ENCODE measurements around the gene ERVMER34-1.

Gene ERVMER34-1

GRCh38 chr4:52726826-52727580 lies 24.2 kb downstream of the ERVMER34-1 start:
- DNase-seq (ENCODE audit: low read depth, low spot score) = no peak
- no peak overlapping the region for H3K4me3 ChIP-seq (ENCODE audit: low read length)

GRCh38 chr4:52721968-52722815 lies 29.0 kb downstream of the ERVMER34-1 start:
- no peak overlapping the region for H3K4me3 ChIP-seq (ENCODE audit: low read length)
- DNase-seq (ENCODE audit: low read depth, low spot score) = no peak

GRCh38 chr4:52718123-52718522 lies 33.1 kb downstream of the ERVMER34-1 start:
- DNase-seq (ENCODE audit: low read depth, low spot score) = no peak
- no peak overlapping the region for H3K4me3 ChIP-seq (ENCODE audit: low read length)

- no peak for DNase-seq (ENCODE audit: low read depth, low spot score)
Observed at GRCh38 chr4:52716364-52717151, 34.7 kb downstream of the ERVMER34-1 start.

GRCh38 chr4:52715914-52716313 lies 35.3 kb downstream of the ERVMER34-1 start:
- no peak overlapping the region for H3K4me3 ChIP-seq (ENCODE audit: low read length)
- no peak for DNase-seq (ENCODE audit: low read depth, low spot score)

More at GRCh38 chr4:52716364-52717151, 34.7 kb downstream of the ERVMER34-1 start:
- no peak overlapping the region for H3K4me3 ChIP-seq (ENCODE audit: low read length)

GRCh38 chr4:52715255-52715897 lies 35.8 kb downstream of the ERVMER34-1 start:
- H3K4me3 ChIP-seq (ENCODE audit: low read length) = no peak overlapping the region

GRCh38 chr4:52714597-52715254 lies 36.5 kb downstream of the ERVMER34-1 start:
- H3K4me3 ChIP-seq (ENCODE audit: low read length) = no peak overlapping the region; the same call in 1 of the 2 replicates
- no peak for DNase-seq (ENCODE audit: low read depth, low spot score)

More at GRCh38 chr4:52715255-52715897, 35.8 kb downstream of the ERVMER34-1 start:
- DNase-seq (ENCODE audit: low read depth, low spot score) = no peak

GRCh38 chr4:52713456-52713937 lies 37.7 kb downstream of the ERVMER34-1 start:
- no peak for DNase-seq (ENCODE audit: low read depth, low spot score)
- peak overlapping the region; percentile 91 for H3K4me3 ChIP-seq (ENCODE audit: low read length)

GRCh38 chr4:52712251-52713130 lies 38.7 kb downstream of the ERVMER34-1 start:
- peak; percentile 93 for DNase-seq (ENCODE audit: low read depth, low spot score)
- peak overlapping the region; percentile 91 for H3K4me3 ChIP-seq (ENCODE audit: low read length)

GRCh38 chr4:52711834-52712250 lies 39.4 kb downstream of the ERVMER34-1 start:
- peak overlapping the region; percentile 43 for H3K4me3 ChIP-seq (ENCODE audit: low read length)
- no peak for DNase-seq (ENCODE audit: low read depth, low spot score)

GRCh38 chr4:52711272-52711671 lies 40.0 kb downstream of the ERVMER34-1 start:
- DNase-seq (ENCODE audit: low read depth, low spot score) = no peak
- H3K4me3 ChIP-seq (ENCODE audit: low read length) = no peak overlapping the region

- H3K4me3 ChIP-seq (ENCODE audit: low read length) = no peak overlapping the region
- no peak for DNase-seq (ENCODE audit: low read depth, low spot score)
Observed at GRCh38 chr4:52709155-52709554, 42.1 kb downstream of the ERVMER34-1 start.

- H3K4me3 ChIP-seq (ENCODE audit: low read length) = no peak overlapping the region
- no peak for DNase-seq (ENCODE audit: low read depth, low spot score)
Observed at GRCh38 chr4:52704661-52705060, 46.6 kb downstream of the ERVMER34-1 start.

GRCh38 chr4:52704133-52704532 lies 47.1 kb downstream of the ERVMER34-1 start:
- H3K4me3 ChIP-seq (ENCODE audit: low read length) = no peak overlapping the region
- no peak for DNase-seq (ENCODE audit: low read depth, low spot score)

- no peak for DNase-seq (ENCODE audit: low read depth, low spot score)
Observed at GRCh38 chr4:52701207-52701606, 50.0 kb downstream of the ERVMER34-1 start.

GRCh38 chr4:52694936-52695335 lies 56.3 kb downstream of the ERVMER34-1 start:
- no peak overlapping the region for H3K4me3 ChIP-seq (ENCODE audit: low read length)
- DNase-seq (ENCODE audit: low read depth, low spot score) = no peak

More at GRCh38 chr4:52701207-52701606, 50.0 kb downstream of the ERVMER34-1 start:
- no peak overlapping the region for H3K4me3 ChIP-seq (ENCODE audit: low read length)

- DNase-seq (ENCODE audit: low read depth, low spot score) = no peak
- H3K4me3 ChIP-seq (ENCODE audit: low read length) = no peak overlapping the region
Observed at GRCh38 chr4:52693492-52693891, 57.7 kb downstream of the ERVMER34-1 start.

Measured in Jurkat, Clone E6-1 (cell line).